OCI-LY1 (cell line): ENCODE results near the gene CAMKK1.

Experiments used
- H2AFZ ChIP-seq: fragments of 200-600 bp; sonication (generic), shearing (Covaris generic); 2 replicates; pipeline ENCODE4 v1.6.0; 2014; ENCODE audit warnings: antibody characterized with exemption, mild to moderate bottlenecking, low read length
- H3F3A ChIP-seq: fragments of 200-600 bp; sonication (generic), shearing (Covaris generic); 2 replicates; pipeline ENCODE4 v1.6.0; 2014; ENCODE audit warnings: mild to moderate bottlenecking, antibody characterized with exemption, low read length, moderate library complexity; ENCODE audit not compliant: insufficient read depth
- H3K27ac ChIP-seq: fragments of 200-600 bp; sonication (generic); 2 replicates; pipeline ENCODE4 v1.5.1; 2014; ENCODE audit warnings: low read length, mixed run types, mild to moderate bottlenecking, low read depth; ENCODE audit not compliant: poor library complexity, severe bottlenecking
- H3K27me3 ChIP-seq: fragments of 200-600 bp; sonication (generic); 2 replicates; pipeline ENCODE4 v1.6.0; 2014; ENCODE audit warnings: antibody characterized with exemption, mild to moderate bottlenecking, low read length, moderate library complexity; ENCODE audit not compliant: insufficient read depth
- H3K36me3 ChIP-seq: fragments of 200-600 bp; sonication (generic); 2 replicates; pipeline ENCODE4 v1.6.1; 2014; ENCODE audit warnings: mild to moderate bottlenecking, antibody characterized with exemption, low read length, moderate library complexity, mixed read lengths; ENCODE audit not compliant: insufficient read depth
- H3K4me1 ChIP-seq: fragments of 200-600 bp; sonication (generic); 2 replicates; pipeline ENCODE4 v1.5.1; 2014; ENCODE audit warnings: mild to moderate bottlenecking, low read length, moderate library complexity; ENCODE audit not compliant: insufficient read depth, severe bottlenecking
- H3K4me2 ChIP-seq: fragments of 200-600 bp; sonication (generic), shearing (Covaris generic); 2 replicates; pipeline ENCODE4 v1.6.1; 2014; ENCODE audit warnings: low read length
- H3K4me3 ChIP-seq: fragments of 200-600 bp; sonication (generic); 2 replicates; pipeline ENCODE4 v1.5.1; 2014; ENCODE audit warnings: low read length, low read depth, mild to moderate bottlenecking, mixed read lengths; ENCODE audit not compliant: poor library complexity, severe bottlenecking
- H3K79me2 ChIP-seq: fragments of 200-600 bp; shearing (Covaris generic); 2 replicates; pipeline ENCODE4 v1.6.1; 2016; ENCODE audit warnings: mixed run types, low read length, mixed read lengths; ENCODE audit not compliant: insufficient read depth
- H3K9ac ChIP-seq: fragments of 200-600 bp; sonication (generic), shearing (Covaris generic); 2 replicates; pipeline ENCODE4 v1.6.1; 2014; ENCODE audit warnings: mild to moderate bottlenecking, low read length, mixed read lengths
- H3K9me2 ChIP-seq: fragments of 200-600 bp; sonication (generic), shearing (Covaris generic); 2 replicates; pipeline ENCODE4 v1.6.1; 2014; ENCODE audit warnings: low read depth, mild to moderate bottlenecking, low read length, mixed read lengths
- H3K9me3 ChIP-seq: fragments of 200-600 bp; shearing (Covaris generic); 2 replicates; pipeline ENCODE4 v1.6.1; 2014; ENCODE audit warnings: low read length, mixed read lengths
- H4K20me1 ChIP-seq: fragments of 200-600 bp; sonication (generic), shearing (Covaris generic); 2 replicates; pipeline ENCODE4 v1.6.0; 2016; ENCODE audit warnings: mild to moderate bottlenecking, low read length; ENCODE audit not compliant: insufficient read depth
- CTCF ChIP-seq: fragments of 200-600 bp; sonication (generic), shearing (Covaris generic); IDR thresholded peaks from 2 replicates; pipeline ENCODE4 v1.5.1; 2017; ENCODE audit warnings: mild to moderate bottlenecking, antibody characterized with exemption, low read length, moderate library complexity, mixed read lengths
- EZH2 ChIP-seq: fragments of 200-600 bp; sonication (generic), shearing (Covaris generic); IDR thresholded peaks from 2 replicates; pipeline ENCODE4 v1.8.0; 2017; ENCODE audit warnings: borderline replicate concordance, mixed run types, mild to moderate bottlenecking, antibody characterized with exemption, low read length, moderate library complexity, mixed read lengths

The CAMKK1 gene

GRCh38 chr17:3921006-3921405 lies 28.2 kb upstream of the CAMKK1 start:
- Histone ChIP-seq H4K20me1 (no peaks in the 10 kb centered on the region), H3K27ac (no peak overlapping the region), H3K36me3 (peaks cover 19% of the 10 kb centered on the region), H3K4me2 (no peak overlapping the region), H3F3A (no peaks in the 10 kb centered on the region), H3K9me3 (no peaks in the 10 kb centered on the region), H3K4me1 (peaks cover 20% of the 10 kb centered on the region), H3K9me2 (no peaks in the 10 kb centered on the region), H2AFZ (no peak overlapping the region), H3K79me2 (no peaks in the 10 kb centered on the region), H3K4me3 (no peak overlapping the region), H3K27me3 (peaks cover 6% of the 10 kb centered on the region; the same call in 1 of the 2 replicates), H3K9ac (no peak overlapping the region)
- TF ChIP-seq CTCF (no peak), EZH2 (no peak)

- Histone ChIP-seq H3K9ac (no peak overlapping the region), H3K79me2 (no peaks in the 10 kb centered on the region), H3K9me3 (no peaks in the 10 kb centered on the region), H2AFZ (no peak overlapping the region), H3F3A (no peaks in the 10 kb centered on the region), H3K4me2 (no peak overlapping the region), H4K20me1 (no peaks in the 10 kb centered on the region), H3K36me3 (peaks cover under 1% of the 10 kb centered on the region), H3K4me1 (peaks cover 24% of the 10 kb centered on the region), H3K4me3 (no peak overlapping the region), H3K27me3 (peaks cover 6% of the 10 kb centered on the region; the same call in 1 of the 2 replicates), H3K9me2 (no peaks in the 10 kb centered on the region), H3K27ac (no peak overlapping the region)
- TF ChIP-seq EZH2 (no peak), CTCF (no peak)
These were observed 26.3 kb upstream of the CAMKK1 start for GRCh38 chr17:3919123-3919624.

GRCh38 chr17:3918372-3919122 lies 25.7 kb upstream of the CAMKK1 start:
- no peak for TF ChIP-seq EZH2
- no peak for TF ChIP-seq CTCF
- H3K27ac ChIP-seq, result no peak overlapping the region
- no peaks in the 10 kb centered on the region for H3K79me2 ChIP-seq
- H4K20me1 ChIP-seq, result no peaks in the 10 kb centered on the region
- H3F3A ChIP-seq, result no peaks in the 10 kb centered on the region
- no peak overlapping the region for H3K4me3 ChIP-seq
- peaks cover 6% of the 10 kb centered on the region; the same call in 1 of the 2 replicates for H3K27me3 ChIP-seq
- H3K9me2 ChIP-seq, result no peaks in the 10 kb centered on the region
- no peak overlapping the region for H3K4me2 ChIP-seq
- H3K9ac ChIP-seq, result no peak overlapping the region
- peaks cover 30% of the 10 kb centered on the region for H3K4me1 ChIP-seq
- no peak overlapping the region for H2AFZ ChIP-seq
- no peaks in the 10 kb centered on the region for H3K36me3 ChIP-seq
- H3K9me3 ChIP-seq, result no peaks in the 10 kb centered on the region
